ENCODE data around the gene DCP1B. TPM values are rescaled to one million over a fixed set of nuclear protein-coding genes. Genes with fewer than 3 reads are reported as not detected.

Gene DCP1B
- 18.4 and 30.8 TPM in 2 replicates for total RNA-seq (2014; rRNA removed; shearing (Covaris generic); ENCODE audit: low replicate concordance)

DNA sequence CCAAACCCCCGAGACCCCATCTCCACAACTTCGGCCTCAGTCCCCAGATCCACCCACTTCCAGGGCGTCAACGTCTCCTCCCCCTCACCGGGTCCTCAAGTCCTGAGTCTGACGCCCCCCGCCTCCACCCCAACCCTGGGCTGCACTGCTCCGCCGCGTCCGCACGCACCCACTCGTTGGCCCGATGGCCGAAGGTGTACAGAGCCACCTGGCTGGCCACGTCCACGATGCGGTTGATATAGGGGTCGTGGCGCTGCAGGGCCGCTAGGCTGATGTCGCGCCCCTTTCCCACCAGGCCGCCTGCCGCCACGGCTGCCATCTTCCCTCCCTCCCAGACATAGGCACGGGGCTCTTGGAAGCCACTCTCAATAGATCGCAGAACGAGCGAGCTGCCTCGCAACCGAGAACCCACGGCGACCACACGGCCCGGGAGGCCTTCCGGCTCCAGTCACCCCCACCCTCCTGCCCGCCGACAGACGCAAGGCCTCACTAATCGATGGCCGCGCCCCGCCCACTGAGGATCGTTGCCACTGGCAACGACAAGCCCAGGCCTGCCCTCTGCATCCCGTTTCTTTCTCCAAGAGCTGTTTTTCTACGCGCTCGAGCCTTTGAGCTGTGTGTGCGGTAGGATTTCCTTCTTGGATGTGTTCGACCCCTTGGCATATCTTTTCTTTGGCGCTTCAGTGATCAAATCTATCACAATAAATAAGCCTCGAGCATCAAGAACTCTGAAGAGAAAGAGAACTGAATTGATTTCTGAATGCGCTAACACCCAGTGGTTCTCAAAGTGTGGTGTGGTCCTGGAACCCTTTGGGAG lies at the start of gene DCP1B:
Gene DCP1B, minus strand, starts transcription at position 345 of the 817 bp plus-strand sequence. Its CDS starts 26 bp downstream, at position 319.
- no peaks in the 10 kb centered on the region for H3K9me3 ChIP-seq (ENCODE audit: low read length)
- peak within 1 kb of the TSS; percentile 95 for H3K9ac ChIP-seq (ENCODE audit: low read length)
- H3K36me3 ChIP-seq (ENCODE audit: insufficient read depth, low read length) = no peaks in the 10 kb centered on the region
- H3K4me2 ChIP-seq (ENCODE audit: low read depth, low read length, poor library complexity, severe bottlenecking) = peak within 1 kb of the TSS; percentile 78
- H3K4me3 ChIP-seq (ENCODE audit: low read length) = peak within 1 kb of the TSS; percentile 83
- no peaks in the 10 kb centered on the region for H3K27me3 ChIP-seq (ENCODE audit: low read length)
- H3K9me2 ChIP-seq (replicated peaks; ENCODE audit: insufficient read depth, low read length) = no peaks in the 10 kb centered on the region
- H3K79me2 ChIP-seq (ENCODE audit: low read length) = peaks cover 44% of the 10 kb centered on the region
- H2AFZ ChIP-seq (ENCODE audit: low read length) = peak within 1 kb of the TSS; percentile 92
- peak; percentile 96 for DNase-seq
- H3K4me1 ChIP-seq (ENCODE audit: low read length) = peaks cover 18% of the 10 kb centered on the region
- H4K20me1 ChIP-seq (ENCODE audit: insufficient read depth, low read depth, low read length) = no peaks in the 10 kb centered on the region
- H3K27ac ChIP-seq (ENCODE audit: low read length) = peak within 1 kb of the TSS; percentile 71

DNA sequence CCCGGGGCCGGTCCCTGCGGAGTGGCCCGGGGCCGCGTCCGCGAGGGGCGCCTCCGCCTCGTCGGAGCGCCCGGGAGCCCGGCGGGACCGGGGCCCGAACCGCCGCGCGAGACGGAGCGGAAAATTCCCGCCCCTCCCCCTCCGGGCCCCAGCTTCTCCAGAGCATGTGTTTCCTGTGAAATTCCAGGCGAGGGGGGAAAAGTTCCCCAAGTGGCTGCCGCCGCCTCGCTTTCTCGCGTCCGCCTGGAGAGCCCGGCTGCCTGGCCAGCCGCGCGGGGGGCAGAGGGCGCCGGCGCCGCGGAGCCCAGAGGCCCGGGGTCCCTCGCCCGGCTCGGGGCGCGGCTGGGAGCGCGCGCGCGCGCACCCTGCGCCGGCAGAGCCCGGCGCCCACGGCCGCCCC lies 49.4 kb upstream of the DCP1B start:
- Histone ChIP-seq H3K27me3 (ENCODE audit: low read length) (no peaks in the 10 kb centered on the region), H3K4me2 (ENCODE audit: low read depth, low read length, poor library complexity, severe bottlenecking) (no peak overlapping the region)

DNA sequence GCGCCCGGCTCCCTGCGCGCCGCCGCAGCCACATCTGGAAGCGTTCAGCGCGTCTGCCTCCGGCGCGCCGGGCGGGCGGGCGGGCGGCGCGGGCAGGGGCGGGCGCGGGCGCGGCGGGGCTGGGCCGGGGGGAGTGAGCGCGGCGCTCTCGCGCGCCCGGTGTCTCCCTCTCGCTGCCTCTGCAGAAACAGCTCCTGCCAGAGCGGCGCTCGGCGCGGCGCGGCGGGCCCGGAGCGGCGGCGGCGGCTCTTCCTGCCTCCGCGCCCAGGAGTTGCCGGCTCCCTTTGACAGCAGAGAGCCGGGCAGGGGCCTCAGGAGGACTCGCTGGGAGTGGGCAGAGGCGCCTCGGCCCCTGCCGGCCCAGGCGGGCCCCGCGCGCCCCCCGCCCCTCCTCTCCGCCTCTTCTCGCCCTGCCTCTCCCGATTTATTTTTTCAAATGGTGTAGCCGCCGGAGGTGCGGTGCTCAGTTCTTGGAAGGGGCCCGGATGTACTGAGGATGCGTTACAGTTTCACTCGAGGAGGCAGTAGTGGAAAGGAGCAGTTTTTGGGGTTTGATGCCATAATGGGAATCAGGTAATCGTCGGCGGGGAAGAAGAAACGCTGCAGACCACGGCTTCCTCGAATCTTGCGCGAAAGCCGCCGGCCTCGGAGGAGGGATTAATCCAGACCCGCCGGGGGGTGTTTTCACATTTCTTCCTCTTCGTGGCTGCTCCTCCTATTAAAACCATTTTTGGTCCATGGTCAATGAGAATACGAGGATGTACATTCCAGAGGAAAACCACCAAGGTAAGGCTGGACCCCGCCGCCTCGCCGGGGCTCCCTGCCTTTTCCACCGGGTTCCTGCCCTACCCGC lies 48.8 kb upstream of the DCP1B start, which contains the start of gene CACNA1C:
Gene CACNA1C, plus strand, starts transcription at position 162 of the 853 bp plus-strand sequence. Its CDS starts 576 bp downstream, at position 738.
- no peak within 1 kb of the TSS for H3K27ac ChIP-seq (ENCODE audit: low read length)
- H3K9me2 ChIP-seq (replicated peaks; ENCODE audit: insufficient read depth, low read length) = no peaks in the 10 kb centered on the region
- H3K36me3 ChIP-seq (ENCODE audit: insufficient read depth, low read length) = no peaks in the 10 kb centered on the region
- H3K9me3 ChIP-seq (ENCODE audit: low read length) = no peaks in the 10 kb centered on the region
- no peak within 1 kb of the TSS for H3K4me2 ChIP-seq (ENCODE audit: low read depth, low read length, poor library complexity, severe bottlenecking)
- no peaks in the 10 kb centered on the region for H3K79me2 ChIP-seq (ENCODE audit: low read length)
- no peaks in the 10 kb centered on the region for H4K20me1 ChIP-seq (ENCODE audit: insufficient read depth, low read depth, low read length)
- no peak within 1 kb of the TSS for H2AFZ ChIP-seq (ENCODE audit: low read length)
- DNase-seq = no peak
- H3K4me1 ChIP-seq (ENCODE audit: low read length) = peaks cover 10% of the 10 kb centered on the region
- no peak within 1 kb of the TSS for H3K4me3 ChIP-seq (ENCODE audit: low read length)
- H3K27me3 ChIP-seq (ENCODE audit: low read length) = no peaks in the 10 kb centered on the region
- no peak within 1 kb of the TSS for H3K9ac ChIP-seq (ENCODE audit: low read length)

More for the DNA sequence above, 49.4 kb upstream of the DCP1B start:
- Histone ChIP-seq H3K4me3 (ENCODE audit: low read length) (no peak overlapping the region), H3K79me2 (ENCODE audit: low read length) (no peaks in the 10 kb centered on the region), H3K27ac (ENCODE audit: low read length) (no peak overlapping the region), H3K36me3 (ENCODE audit: insufficient read depth, low read length) (no peaks in the 10 kb centered on the region), H3K9ac (ENCODE audit: low read length) (no peak overlapping the region), H2AFZ (ENCODE audit: low read length) (no peak overlapping the region), H3K9me3 (ENCODE audit: low read length) (no peaks in the 10 kb centered on the region), H3K4me1 (ENCODE audit: low read length) (peaks cover 10% of the 10 kb centered on the region), H3K9me2 (replicated peaks; ENCODE audit: insufficient read depth, low read length) (no peaks in the 10 kb centered on the region), H4K20me1 (ENCODE audit: insufficient read depth, low read depth, low read length) (no peaks in the 10 kb centered on the region)
- DNase-seq = no peak

DNA sequence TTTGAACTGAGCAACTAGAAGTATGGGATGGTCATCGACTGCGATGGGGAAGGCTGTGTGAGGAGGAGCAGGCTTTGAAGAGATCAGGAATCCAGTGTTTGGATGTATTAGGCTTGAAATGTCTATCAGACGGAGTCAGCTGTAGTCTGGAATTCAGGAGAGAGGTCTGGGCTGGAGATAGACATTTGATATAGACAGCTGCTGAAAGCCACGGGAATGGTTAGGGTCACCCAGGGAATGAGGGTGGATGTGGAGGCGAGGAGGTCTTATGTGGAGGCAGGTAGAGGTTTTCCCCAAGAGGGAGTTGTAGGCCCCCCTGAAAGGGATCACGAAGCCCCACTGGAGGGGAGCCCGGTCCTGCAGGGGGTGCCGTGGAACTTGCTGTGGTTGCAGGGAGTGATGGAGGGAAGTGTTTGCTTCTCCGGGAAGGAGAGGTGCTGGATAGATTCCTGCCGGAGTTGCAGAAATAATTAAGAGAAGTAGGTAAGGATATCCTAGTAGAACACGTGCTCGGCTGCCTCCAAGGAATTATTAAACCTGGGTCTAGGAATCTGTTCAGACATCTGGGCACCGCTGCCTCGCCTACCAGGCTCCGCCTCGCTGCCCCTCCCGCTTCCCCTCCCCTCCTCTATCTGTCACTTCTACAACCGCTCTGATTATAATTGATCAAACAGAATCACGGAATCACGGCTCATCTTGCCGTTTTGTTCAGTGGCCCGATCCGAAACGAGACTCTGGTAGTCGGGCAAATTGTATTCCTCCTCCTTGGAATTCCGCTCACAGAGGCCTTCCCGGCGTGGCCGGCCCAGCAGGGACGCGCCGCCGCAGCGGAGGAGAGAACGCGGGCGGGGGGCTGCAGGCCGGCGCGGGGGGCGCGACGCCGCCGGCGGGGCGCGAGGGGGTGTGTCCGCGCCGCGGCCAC lies 47.7 kb upstream of the DCP1B start:
- DNase-seq = no peak
- Histone ChIP-seq H3K9ac (ENCODE audit: low read length) (no peak overlapping the region), H3K27ac (ENCODE audit: low read length) (no peak overlapping the region), H2AFZ (ENCODE audit: low read length) (no peak overlapping the region), H3K4me1 (ENCODE audit: low read length) (peaks cover 10% of the 10 kb centered on the region), H4K20me1 (ENCODE audit: insufficient read depth, low read depth, low read length) (no peaks in the 10 kb centered on the region), H3K4me3 (ENCODE audit: low read length) (no peak overlapping the region), H3K4me2 (ENCODE audit: low read depth, low read length, poor library complexity, severe bottlenecking) (no peak overlapping the region), H3K27me3 (ENCODE audit: low read length) (no peaks in the 10 kb centered on the region), H3K79me2 (ENCODE audit: low read length) (no peaks in the 10 kb centered on the region), H3K36me3 (ENCODE audit: insufficient read depth, low read length) (no peaks in the 10 kb centered on the region), H3K9me2 (replicated peaks; ENCODE audit: insufficient read depth, low read length) (no peaks in the 10 kb centered on the region), H3K9me3 (ENCODE audit: low read length) (no peaks in the 10 kb centered on the region)

DNA sequence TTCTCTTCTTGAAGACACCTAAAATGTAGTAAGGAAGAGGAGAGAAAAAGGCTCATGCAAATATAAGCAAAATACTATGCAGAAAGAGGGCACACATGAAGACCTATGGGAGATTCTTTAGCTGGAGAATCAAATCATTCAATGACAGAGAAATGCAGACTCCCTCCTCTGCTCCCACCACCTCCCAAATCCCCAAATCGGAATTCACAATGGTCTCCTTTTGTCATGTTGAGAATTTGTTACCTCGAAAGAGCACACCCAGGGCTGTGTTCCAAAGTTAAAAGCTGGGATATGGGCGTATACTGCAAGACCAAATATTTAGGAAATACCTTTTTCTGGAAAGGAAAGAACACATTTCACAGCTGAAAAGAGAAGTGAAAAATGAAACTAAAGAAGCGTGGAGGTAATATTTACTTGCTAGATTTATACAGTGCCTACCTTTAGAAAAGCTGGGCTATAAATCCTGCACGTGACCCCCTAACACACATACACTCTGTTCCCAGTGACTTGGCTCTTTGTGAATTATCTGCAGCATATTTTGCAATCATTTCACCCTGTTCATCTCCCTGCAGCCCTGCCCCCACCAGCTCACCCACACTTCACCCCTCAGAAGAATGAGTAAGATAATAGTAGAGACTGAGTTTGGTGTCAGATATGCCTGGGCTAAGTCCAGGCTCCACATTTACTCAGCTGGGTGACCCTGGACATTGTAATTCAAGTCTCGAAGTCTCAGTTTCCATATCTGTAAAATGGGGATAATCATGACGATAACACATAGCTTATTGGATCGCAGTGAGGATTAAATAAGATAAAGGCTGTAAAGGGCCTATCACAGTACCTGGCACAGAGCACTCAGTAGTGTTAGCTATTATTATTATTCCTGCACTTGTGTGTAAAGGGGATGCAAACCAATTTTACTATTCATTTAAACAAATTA lies 45.6 kb upstream of the DCP1B start:
- Histone ChIP-seq H3K4me3 (ENCODE audit: low read length) (no peak overlapping the region), H3K4me1 (ENCODE audit: low read length) (peaks cover 10% of the 10 kb centered on the region), H3K9me3 (ENCODE audit: low read length) (no peaks in the 10 kb centered on the region), H3K9ac (ENCODE audit: low read length) (no peak overlapping the region), H3K9me2 (replicated peaks; ENCODE audit: insufficient read depth, low read length) (no peaks in the 10 kb centered on the region), H3K27me3 (ENCODE audit: low read length) (no peaks in the 10 kb centered on the region), H4K20me1 (ENCODE audit: insufficient read depth, low read depth, low read length) (no peaks in the 10 kb centered on the region), H3K27ac (ENCODE audit: low read length) (no peak overlapping the region), H3K4me2 (ENCODE audit: low read depth, low read length, poor library complexity, severe bottlenecking) (peak overlapping the region; percentile 4), H3K36me3 (ENCODE audit: insufficient read depth, low read length) (no peaks in the 10 kb centered on the region), H3K79me2 (ENCODE audit: low read length) (no peaks in the 10 kb centered on the region), H2AFZ (ENCODE audit: low read length) (no peak overlapping the region)
- no peak for DNase-seq

DNA sequence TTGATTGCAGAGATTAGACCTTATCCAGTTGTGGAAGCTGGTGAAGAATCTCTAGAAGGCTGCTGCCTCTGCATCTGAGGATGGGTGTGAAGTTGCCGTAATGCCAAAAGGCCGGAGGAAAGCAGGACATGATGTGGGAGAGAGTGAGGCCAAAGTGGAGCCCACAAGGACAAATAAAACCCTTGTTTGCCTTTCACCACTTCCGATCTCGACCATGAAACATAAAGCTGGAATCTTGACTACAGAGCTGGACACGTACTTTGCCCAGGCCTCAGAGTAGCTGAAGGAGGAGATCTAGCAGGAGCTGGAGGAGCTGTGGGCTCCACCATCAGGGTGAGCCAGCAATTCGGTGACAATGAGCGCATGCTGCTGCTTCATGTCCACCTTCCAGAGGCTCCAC lies 43.5 kb upstream of the DCP1B start:
- DNase-seq = no peak
- no peaks in the 10 kb centered on the region for H3K27me3 ChIP-seq (ENCODE audit: low read length)
- no peak overlapping the region for H2AFZ ChIP-seq (ENCODE audit: low read length)
- no peaks in the 10 kb centered on the region for H4K20me1 ChIP-seq (ENCODE audit: insufficient read depth, low read depth, low read length)
- no peaks in the 10 kb centered on the region for H3K79me2 ChIP-seq (ENCODE audit: low read length)
- H3K4me3 ChIP-seq (ENCODE audit: low read length) = no peak overlapping the region
- no peak overlapping the region for H3K4me2 ChIP-seq (ENCODE audit: low read depth, low read length, poor library complexity, severe bottlenecking)
- H3K9ac ChIP-seq (ENCODE audit: low read length) = no peak overlapping the region
- no peaks in the 10 kb centered on the region for H3K36me3 ChIP-seq (ENCODE audit: insufficient read depth, low read length)
- H3K4me1 ChIP-seq (ENCODE audit: low read length) = peaks cover 10% of the 10 kb centered on the region
- no peak overlapping the region for H3K27ac ChIP-seq (ENCODE audit: low read length)
- H3K9me2 ChIP-seq (replicated peaks; ENCODE audit: insufficient read depth, low read length) = no peaks in the 10 kb centered on the region
- no peaks in the 10 kb centered on the region for H3K9me3 ChIP-seq (ENCODE audit: low read length)

DNA sequence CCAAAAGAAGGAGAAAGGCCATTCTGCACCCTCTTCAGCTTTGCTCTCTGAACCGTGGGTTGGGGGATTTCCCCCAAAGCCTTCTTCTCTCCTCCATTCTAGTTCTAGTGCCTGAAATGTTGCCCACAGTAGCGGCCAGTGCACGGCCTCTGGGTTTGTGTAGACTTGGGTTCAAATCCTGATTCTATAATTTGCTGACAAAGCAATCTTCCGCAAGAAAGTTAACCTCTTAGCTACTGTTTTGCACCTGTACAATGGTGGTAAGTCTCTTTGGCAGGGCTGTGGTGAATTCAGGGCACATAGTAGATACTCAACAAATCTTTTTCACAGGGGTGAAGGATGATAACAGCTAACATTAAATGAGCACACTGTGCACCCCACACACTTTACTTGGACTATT lies 42.7 kb upstream of the DCP1B start:
- Histone ChIP-seq H3K27ac (ENCODE audit: low read length) (no peak overlapping the region), H3K4me1 (ENCODE audit: low read length) (peaks cover 10% of the 10 kb centered on the region), H3K4me2 (ENCODE audit: low read depth, low read length, poor library complexity, severe bottlenecking) (no peak overlapping the region), H4K20me1 (ENCODE audit: insufficient read depth, low read depth, low read length) (no peaks in the 10 kb centered on the region), H2AFZ (ENCODE audit: low read length) (no peak overlapping the region), H3K36me3 (ENCODE audit: insufficient read depth, low read length) (no peaks in the 10 kb centered on the region), H3K9me2 (replicated peaks; ENCODE audit: insufficient read depth, low read length) (no peaks in the 10 kb centered on the region), H3K9ac (ENCODE audit: low read length) (no peak overlapping the region), H3K9me3 (ENCODE audit: low read length) (no peaks in the 10 kb centered on the region), H3K4me3 (ENCODE audit: low read length) (no peak overlapping the region), H3K79me2 (ENCODE audit: low read length) (no peaks in the 10 kb centered on the region), H3K27me3 (ENCODE audit: low read length) (no peaks in the 10 kb centered on the region)
- no peak for DNase-seq

Measured in Karpas-422 (cell line).